Epithelial cell of prostate (primary cell): ENCODE data around the gene SPACA6.
"Not testable (repeated sequence)": the region's sequence is repeated elsewhere in the genome, so short reads cannot be mapped to it uniquely, and the experiment has no call there.

Source experiments
- DNase-seq: peaks from one replicate; pipeline ENCODE4 v3.0.0-alpha.2; 2011; ENCODE audit warnings: low read depth, low spot score
- H3K27ac ChIP-seq: fragments of 450-650 bp; 2 replicates; pipeline ENCODE4 v1.5.1; 2017; ENCODE audit warnings: mild to moderate bottlenecking

SPACA6 gene

GRCh38 chr19:51727349-51727880 lies 34.3 kb downstream of the SPACA6 start:
- peak overlapping the region; percentile 94 for H3K27ac ChIP-seq
- DNase-seq = no peak

DNA sequence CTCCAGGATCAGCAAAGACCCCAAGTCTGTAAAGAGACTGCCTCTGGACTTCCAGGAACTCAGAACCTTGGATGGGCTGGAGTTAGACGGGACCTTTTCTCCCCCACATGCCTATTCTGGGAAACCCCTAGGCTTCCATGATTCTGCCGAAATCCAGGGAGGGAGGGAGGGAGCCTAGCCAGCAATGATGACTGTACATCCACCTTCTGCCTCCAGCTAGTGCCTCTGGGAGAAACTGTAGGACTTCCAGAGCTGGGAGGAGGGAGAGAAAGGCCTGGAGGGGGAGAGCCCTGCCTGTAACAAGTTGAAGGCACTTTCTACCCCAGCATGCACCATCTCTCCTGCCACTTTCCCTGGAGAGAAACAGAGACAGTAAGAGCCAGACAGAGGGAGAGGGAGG lies 36.7 kb downstream of the SPACA6 start:
- H3K27ac ChIP-seq = no peak overlapping the region
- DNase-seq = no peak

DNA sequence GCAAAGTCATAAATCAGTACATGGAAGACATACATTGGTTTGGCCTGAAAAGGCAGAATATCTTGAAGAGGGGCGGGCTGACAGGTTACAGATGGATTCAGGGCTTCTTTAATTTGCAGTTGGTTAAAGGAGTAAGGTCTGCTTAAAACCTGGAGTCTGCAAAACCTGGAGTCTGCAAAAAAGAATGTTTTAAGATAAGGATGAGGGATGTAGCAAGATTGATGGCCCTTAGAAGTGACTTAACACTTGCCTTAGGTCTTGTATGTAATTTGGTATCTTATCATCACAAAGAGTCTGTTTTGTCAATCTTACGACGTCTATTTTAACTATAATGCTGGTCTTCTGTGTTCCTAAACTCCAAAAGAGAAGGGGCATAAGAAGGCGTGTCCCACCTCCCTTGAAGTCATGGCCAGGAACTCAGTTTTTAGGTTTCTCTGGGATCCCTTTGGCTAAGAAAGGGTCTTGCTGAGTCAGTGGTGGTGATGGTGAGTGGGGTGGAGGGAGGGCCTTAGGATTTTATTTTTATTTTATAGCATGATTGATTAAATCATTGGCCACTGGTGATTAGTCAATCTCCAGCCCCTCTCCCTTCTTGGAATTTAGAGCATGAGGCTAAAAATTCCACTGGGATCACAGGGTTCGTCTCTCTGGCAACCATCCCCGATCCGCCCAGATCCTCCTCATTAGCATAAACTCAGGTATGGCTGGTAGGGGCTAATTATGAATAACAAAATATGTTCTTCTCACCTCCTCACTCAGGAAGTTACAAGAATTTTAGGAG lies 40.8 kb downstream of the SPACA6 start:
- no peak overlapping the region for H3K27ac ChIP-seq
- DNase-seq = no peak

DNA sequence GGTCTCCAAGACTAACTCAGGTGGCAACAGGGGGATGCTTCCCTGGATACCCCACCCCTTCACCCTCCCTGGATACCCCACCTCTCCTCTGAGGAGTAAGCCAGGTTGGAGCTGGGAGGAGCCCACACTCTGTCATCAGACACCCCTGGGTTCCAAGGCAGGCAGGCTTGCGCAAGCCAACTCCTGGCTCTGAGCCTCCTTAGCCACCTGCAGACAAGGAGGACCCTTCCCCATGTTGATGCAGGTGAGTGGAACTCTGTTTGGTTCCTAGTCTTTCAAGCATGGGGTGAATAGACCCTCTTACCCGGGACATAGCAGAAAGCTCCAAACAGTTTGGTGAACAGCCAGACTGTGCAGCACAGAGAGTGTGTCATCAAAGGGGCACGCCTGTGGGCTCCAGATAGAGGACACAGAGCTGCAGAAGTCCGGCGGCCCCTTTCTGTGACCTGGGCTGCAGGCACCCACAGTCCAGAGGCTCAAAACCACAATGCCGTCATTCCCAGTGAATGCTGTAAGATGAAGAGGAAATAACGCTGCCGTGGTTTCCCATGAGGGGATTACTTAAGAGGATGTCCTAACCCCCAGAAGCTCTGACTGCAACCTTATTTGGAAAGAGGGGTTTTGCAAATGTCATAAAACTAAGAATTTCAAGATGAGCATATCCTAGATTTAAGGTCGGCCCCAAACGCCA lies 42.8 kb downstream of the SPACA6 start:
- DNase-seq = no peak
- no peak overlapping the region for H3K27ac ChIP-seq

DNA sequence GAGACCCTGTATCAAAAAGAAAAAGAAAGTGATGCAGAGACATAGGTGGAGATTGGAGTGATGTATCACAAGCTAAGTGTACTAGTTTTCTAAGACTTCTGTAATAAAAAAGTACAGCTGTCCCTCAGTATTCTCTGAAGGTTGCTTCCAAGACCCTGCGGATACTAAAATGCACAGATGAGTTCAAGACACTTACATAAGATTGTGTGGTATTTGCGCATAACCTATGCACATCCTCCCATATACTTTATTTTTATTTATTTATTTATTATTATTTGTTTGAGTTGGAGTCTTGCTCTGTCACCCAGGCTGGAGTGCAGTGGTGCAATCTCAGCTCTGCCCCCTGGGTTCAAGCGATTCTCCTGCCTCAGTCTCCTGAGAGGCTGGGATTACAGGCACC lies 44.3 kb downstream of the SPACA6 start:
- no peak for DNase-seq
- no peak overlapping the region for H3K27ac ChIP-seq

- DNase-seq = no peak
- no peak overlapping the region for H3K27ac ChIP-seq
Observed at GRCh38 chr19:51737924-51738323, 44.8 kb downstream of the SPACA6 start.

- not testable (repeated sequence) for H3K27ac ChIP-seq, DNase-seq
Observed at GRCh38 chr19:51738523-51738922, 45.4 kb downstream of the SPACA6 start.

- H3K27ac ChIP-seq = no peak overlapping the region
- DNase-seq = no peak
Observed at GRCh38 chr19:51739466-51740213, 46.5 kb downstream of the SPACA6 start.

DNA sequence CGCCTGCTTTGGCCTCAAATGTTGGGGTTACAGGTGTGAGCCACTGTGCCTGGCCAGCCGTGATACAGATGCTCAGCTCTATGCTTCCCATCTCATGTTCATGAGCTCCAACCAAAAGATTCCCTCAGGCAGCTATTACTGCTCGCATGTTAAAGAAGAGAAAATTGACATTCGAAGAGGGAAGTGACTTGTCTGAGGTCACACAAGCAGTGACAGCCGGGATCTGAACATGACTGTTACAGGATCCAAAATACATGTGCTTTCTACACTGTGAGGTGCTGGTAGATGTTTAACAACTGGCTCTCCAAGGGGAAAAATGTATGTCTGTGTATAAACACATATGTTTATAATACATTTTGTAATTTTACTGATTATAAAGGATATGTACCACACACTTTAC lies 47.2 kb downstream of the SPACA6 start:
- no peak for DNase-seq
- H3K27ac ChIP-seq = peak overlapping the region; percentile 6

DNA sequence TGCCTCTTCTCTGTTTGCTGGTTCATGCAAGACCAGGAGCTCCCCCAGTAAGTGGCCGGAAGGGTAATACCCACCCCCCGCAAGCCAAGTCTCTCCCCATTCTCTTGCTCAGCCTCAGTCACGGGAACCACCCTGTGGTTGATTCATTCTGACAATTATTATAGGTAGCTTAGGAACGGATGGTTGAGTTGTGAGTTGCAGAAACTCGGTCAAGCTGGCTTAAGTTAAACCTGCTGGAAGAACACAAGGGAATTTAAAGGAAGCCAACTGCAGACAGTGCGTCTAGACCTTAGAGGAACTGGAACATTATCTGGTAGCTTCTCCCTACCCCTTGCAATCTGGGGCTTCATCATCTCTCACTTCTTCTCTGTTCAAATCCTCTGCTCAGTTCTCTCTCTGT lies 49.7 kb downstream of the SPACA6 start:
- peak overlapping the region; percentile 80 for H3K27ac ChIP-seq
- no peak for DNase-seq

DNA sequence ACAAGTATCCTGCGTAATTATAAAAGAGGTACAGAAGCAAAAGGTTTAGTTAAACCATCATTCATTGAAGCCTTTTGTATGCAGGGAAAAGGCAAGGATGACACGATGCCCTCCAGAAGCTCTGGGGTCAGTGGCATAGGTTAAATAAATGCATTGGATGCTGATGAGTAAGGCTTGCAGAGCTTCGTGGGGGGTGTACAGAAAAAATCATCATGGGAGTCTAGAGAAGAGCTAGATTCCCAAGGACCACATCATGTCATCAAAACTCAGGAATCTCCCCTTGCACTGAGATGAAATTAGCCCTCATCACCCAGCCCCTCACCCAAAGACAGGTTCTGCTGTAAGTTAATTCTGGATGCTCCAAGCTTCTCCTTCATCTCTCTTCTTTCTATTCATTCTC lies 50.3 kb downstream of the SPACA6 start:
- peak overlapping the region; percentile 80 for H3K27ac ChIP-seq
- DNase-seq = no peak

DNA sequence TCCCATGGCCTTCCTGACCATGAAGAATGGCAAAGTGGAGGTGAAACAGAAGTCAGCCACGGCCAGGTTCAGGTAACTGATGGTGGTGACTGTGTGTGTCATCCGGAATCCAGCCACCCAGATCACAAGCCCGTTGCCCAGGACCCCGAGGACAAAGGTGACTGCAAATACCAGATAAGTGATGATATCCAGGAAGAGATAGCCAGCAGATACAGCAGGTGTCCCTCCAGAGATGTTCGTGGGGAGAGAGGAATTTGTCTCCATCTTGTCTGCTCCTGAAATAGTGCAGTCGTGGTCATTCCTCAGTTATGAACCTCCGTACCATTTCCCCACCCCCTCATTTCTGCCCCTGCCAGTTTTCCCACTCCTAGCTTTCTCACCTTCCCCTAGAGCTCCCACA lies 53.6 kb downstream of the SPACA6 start:
- no peak for DNase-seq
- no peak overlapping the region for H3K27ac ChIP-seq

- DNase-seq = no peak
- peak overlapping the region; percentile 62 for H3K27ac ChIP-seq
Observed at GRCh38 chr19:51749979-51750378, 56.8 kb downstream of the SPACA6 start.

DNA sequence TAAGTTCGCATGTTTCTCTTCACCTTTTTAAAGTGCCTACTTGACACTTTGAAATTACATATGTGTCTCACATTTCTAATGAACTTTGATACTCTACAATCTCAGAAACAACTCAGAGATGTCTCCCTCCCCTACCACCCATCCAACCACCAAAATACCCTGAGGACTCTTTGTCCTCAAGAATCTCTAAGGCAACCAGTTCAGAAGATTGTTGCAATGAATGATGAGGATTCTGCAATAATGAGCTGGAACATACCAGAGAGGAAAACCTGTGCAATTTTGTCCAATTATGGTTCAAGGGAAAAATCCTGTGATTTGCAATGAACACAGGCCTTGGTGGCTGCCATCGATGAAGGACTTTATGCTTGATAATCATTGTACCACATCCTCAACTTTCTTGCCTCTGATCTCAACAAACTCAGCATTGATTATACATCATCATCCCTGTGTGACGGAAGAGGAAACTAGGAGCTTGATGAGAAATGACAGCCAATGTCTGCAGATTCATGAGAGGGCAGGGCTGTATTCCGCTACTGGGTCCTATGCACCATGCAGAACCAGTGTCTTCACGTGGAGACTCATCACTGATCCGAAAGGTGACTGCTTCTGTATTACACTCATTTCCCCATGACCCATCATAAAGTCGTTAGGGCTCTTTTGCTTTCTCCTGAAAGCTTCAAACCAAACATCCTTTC lies 57.4 kb downstream of the SPACA6 start:
- no peak for DNase-seq
- H3K27ac ChIP-seq = peak overlapping the region; percentile 62

DNA sequence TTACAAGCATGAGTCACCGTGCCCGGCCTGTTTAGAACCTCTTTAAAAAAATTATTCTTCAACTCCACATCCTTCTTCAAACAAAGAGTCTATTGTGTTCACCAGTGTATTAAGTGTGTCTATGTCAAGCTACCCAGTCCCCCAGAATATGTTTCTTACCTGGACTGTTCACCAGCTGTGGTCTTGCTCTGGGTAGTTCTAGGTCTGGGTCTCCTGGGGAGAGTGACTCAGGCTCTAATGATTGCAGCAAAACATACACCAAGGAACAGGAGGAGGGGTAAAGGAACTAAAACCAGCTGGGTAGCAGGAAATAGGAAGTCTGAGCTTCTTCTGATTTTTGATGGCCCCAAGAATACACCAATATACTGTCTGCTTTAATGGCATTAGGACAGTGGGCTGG lies 58.5 kb downstream of the SPACA6 start, which contains the start of gene FPR1:
FPR1 (minus strand) TSS at position 224 of the 400 bp plus-strand sequence. CDS start 4,884 bp downstream, outside the sequence.
- H3K27ac ChIP-seq = peak within 1 kb of the TSS; percentile 62
- peak; percentile 75 for DNase-seq

GRCh38 chr19:51754109-51754508 lies 61.0 kb downstream of the SPACA6 start:
- no peak for DNase-seq

DNA sequence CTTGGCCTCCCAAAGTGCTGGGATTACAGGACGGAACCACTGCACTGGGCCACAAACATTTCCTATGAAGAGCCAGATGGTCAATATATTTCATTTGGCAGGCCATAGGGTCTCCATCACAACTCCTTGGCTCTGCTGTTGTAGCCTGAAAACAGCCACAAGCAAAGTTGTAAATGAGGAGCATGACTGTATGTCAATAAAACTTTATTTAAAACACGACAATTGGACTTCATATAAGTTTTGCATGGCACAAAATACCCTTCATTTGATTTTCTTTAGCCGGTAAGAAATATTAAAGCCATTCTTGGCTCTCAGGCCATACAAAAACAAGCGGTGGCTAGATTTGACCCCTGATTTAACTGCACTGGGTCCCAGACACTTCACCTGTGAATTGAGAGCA lies 61.6 kb downstream of the SPACA6 start:
- no peak for DNase-seq
- H3K27ac ChIP-seq = no peak overlapping the region

More at GRCh38 chr19:51754109-51754508, 61.0 kb downstream of the SPACA6 start:
- H3K27ac ChIP-seq = no peak overlapping the region
